Adrenal gland (tissue), 12 donors: ENCODE data around the gene SPAG5. TPM values are rescaled to one million over a fixed set of nuclear protein-coding genes. Genes with fewer than 3 reads are reported as not detected.
A peak's percentile ranks its signal among the peaks of the same experiment; 100 is the strongest.

ENCODE experiments used
- DNase-seq, 7 donors: peaks; one replicate each; pipeline ENCODE4 v3.0.0-alpha.2; 2019 to 2020
- H3K27ac ChIP-seq, 5 donors: fragments of 200-600 bp; sonication (generic) in 4 of 5; 1 replicate in 3 of 5; 2 replicates in 2 of 5; pipeline versions ENCODE4 v1.5.1 to v1.8.0; 2016 to 2020; ENCODE audit warnings: mild to moderate bottlenecking in 1 of 5
- H3K27me3 ChIP-seq: fragments of 200-600 bp; 2 replicates; pipeline ENCODE4 v1.8.0; 2021
- H3K36me3 ChIP-seq, 2 donors: fragments of 200-600 bp; replicated peaks in 1 of 2; 1 replicate in 1 of 2; 2 replicates in 1 of 2; pipeline versions ENCODE4 v1.5.1 to v1.8.0; 2018 to 2022
- H3K4me1 ChIP-seq, 2 donors: fragments of 200-600 bp; replicated peaks in 1 of 2; 1 replicate in 1 of 2; 2 replicates in 1 of 2; pipeline versions ENCODE4 v1.5.1 to v1.8.0; 2018 to 2021
- H3K4me3 ChIP-seq, 4 donors: fragments of 200-600 bp; sonication (generic) in 3 of 4; one replicate each; pipeline ENCODE4 v1.5.1; 2016 to 2018
- H3K9me3 ChIP-seq, 3 donors: fragments of 200-600 bp; sonication (generic) in 1 of 3; replicated peaks in 1 of 3; 1 replicate in 2 of 3; 2 replicates in 1 of 3; pipeline versions ENCODE4 v1.5.1 to v1.8.0; 2016 to 2021
- POLR2A ChIP-seq, 2 donors: fragments of 450-650 bp; IDR thresholded peaks; one replicate each; pipeline ENCODE4 v1.6.1; 2017; ENCODE audit warnings: antibody characterized with exemption in 2 of 2, mild to moderate bottlenecking in 2 of 2, moderate library complexity in 1 of 2
- WGBS, 4 donors: extraction: QIAGEN DNeasy Blood & Tissue Kit in 2 of 4; methylation state at CpG; one replicate each; pipeline versions ENCODE4 v1.1.5 to v1.1.7; 2013 to 2017; 5-methylcytosine and 5-hydroxymethylcytosine counted together
- intact Hi-C, 2 donors: fragments of 100-400 bp; cut with DNase I; formaldehyde crosslinking; loops; one replicate each; pipeline versions ENCODE4 v1.14.1 to v1.15.0; 2022 to 2023
- polyA plus RNA-seq, 3 donors: library from polyadenylated mRNA; stranded (reverse); fragments of 200-250 nt in 2 of 3; fragments of 350-450 nt in 1 of 3; fragmentation: Illumina TruSeq in 1 of 3; extraction: RNeasy Lipid Tissue Mini Kit (QIAGEN cat#74804) in 1 of 3; gene quantifications; one replicate each; pipeline ENCODE4 v1.2.3, GENCODE V29; 2013 to 2014
- total RNA-seq, 9 donors: library from RNA; depleted of rRNA in 4 of 9; stranded (reverse); fragments of >200 nt in 4 of 9; fragments of 120-200 nt in 1 of 9; fragmentation: NEBNext Ultra II Directional in 1 of 9; extraction: Animal tissue kit (Norgen Biotek cat#: 25700) in 1 of 9; gene quantifications; one replicate each; pipeline versions ENCODE4 v1.1.0 to v1.2.4, GENCODE V29; 2013 to 2023
- TF ChIP-seq, protein P1 (sequence below), 6 experiments: fragments of 450-650 bp in 4 of 6; fragments of 200-600 bp in 2 of 6; sonication (generic) in 1 of 6; IDR thresholded peaks; 1 replicate in 5 of 6; 2 replicates in 1 of 6; pipeline versions ENCODE4 v1.5.1 to v1.8.0; 2016 to 2021; ENCODE audit warnings: antibody characterized with exemption in 6 of 6, mild to moderate bottlenecking in 2 of 6, moderate library complexity in 1 of 6
- donor health status: healthy with polysubstance abuse.
- donor health status: Bipolar disorder and iron deficiency.
- donor health status: DM: yes; HTN: yes; CAD: no.
- donor health status: DM: no; HTN: no; CAD: no.
- donor health status: DM: no; HTN: no; CAD: no.
- donor health status: DM: yes; HTN: yes; CAD: no.

The SPAG5 gene
- total and polyA plus RNA-seq, 12 donors, result 0.97 to 35.6 (median 4.3) TPM

GRCh38 chr17:28644787-28645575 is 46.2 kb upstream of the SPAG5 start, which contains the start of gene BLTP2:
Gene BLTP2, minus strand, starts transcription at chr17:28645158. Its CDS starts 102 bp downstream, at chr17:28645056.
- no peaks in the 10 kb centered on the region for H3K9me3 ChIP-seq
- H3K36me3 ChIP-seq, result peaks cover 0 to 44% of the 10 kb centered on the region in 2 donors
- H3K4me1 ChIP-seq, result peaks cover 30 to 54% of the 10 kb centered on the region in 2 donors
- H3K27me3 ChIP-seq, result no peaks in the 10 kb centered on the region
- H3K27ac ChIP-seq, result peak within 1 kb of the TSS; percentile 87 to 99 (median 92)
- peak; percentile 95 to 98 (median 96) for DNase-seq
- peak within 1 kb of the TSS; percentile 63 to 90 (median 89) for H3K4me3 ChIP-seq
- TF ChIP-seq, protein P1, sequence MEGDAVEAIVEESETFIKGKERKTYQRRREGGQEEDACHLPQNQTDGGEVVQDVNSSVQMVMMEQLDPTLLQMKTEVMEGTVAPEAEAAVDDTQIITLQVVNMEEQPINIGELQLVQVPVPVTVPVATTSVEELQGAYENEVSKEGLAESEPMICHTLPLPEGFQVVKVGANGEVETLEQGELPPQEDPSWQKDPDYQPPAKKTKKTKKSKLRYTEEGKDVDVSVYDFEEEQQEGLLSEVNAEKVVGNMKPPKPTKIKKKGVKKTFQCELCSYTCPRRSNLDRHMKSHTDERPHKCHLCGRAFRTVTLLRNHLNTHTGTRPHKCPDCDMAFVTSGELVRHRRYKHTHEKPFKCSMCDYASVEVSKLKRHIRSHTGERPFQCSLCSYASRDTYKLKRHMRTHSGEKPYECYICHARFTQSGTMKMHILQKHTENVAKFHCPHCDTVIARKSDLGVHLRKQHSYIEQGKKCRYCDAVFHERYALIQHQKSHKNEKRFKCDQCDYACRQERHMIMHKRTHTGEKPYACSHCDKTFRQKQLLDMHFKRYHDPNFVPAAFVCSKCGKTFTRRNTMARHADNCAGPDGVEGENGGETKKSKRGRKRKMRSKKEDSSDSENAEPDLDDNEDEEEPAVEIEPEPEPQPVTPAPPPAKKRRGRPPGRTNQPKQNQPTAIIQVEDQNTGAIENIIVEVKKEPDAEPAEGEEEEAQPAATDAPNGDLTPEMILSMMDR (IDR thresholded peaks at IDR 0.05), result peak in 3 of 6 experiments; percentile 29 to 38 (median 32)
- TF ChIP-seq POLR2A (IDR thresholded peaks at IDR 0.05), result peak; percentile 64 to 90
- WGBS, 4 donors, result 0 to 2% (median 1%) methylated on average over 3 to 89 of the region's 89 CpGs
- intact Hi-C loops, result loop anchor here in 1 of 2 donors (5.0 kb wide), 1 partner anchor 37 kb away; no protein-coding TSS in a partner anchor

DNA sequence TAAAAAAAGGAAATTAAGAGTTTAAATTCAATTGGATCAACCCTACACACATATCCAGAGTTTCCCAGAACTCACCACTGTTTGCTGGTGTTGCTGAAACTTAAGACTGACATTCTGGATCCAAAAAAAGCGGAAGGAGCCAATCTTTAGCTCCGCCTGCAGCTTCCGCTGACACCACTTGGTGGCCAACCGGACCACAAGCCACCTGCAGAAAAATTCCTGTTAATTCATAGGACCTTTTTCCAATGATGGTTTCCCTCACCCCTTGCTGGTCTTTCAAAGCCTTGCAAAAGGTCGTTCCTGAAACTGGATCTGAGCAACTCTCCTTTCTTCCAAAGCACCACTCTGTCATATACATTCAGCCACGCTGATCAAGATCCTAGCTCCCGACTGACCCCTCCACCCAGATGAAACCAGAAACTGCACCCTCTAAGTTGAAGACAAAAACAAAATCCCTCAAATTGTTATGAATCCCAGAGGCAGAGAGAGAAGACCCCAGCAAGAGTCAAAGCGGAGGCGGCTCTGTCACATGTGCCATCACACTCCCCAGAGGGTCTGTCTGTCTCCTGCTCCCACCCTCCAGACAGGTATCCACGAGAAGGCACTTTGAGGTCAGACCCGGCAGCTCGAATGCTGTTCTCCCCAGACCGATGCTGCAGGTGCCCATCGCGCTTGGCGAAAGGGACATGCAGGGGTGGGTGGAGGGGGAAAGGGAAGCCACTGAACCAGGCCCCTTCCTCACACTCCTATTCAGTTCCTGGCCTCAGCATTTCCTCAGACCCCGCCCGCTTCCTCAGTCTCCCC is 45.4 kb upstream of the SPAG5 start:
- no peaks in the 10 kb centered on the region for H3K9me3 ChIP-seq
- WGBS, 4 donors, result 0 to 1% (median 0%) methylated on average over 17 to 18 of the region's 18 CpGs
- DNase-seq, result peak; percentile 41 to 83 (median 71)
- peaks cover 0 to 52% of the 10 kb centered on the region in 2 donors for H3K36me3 ChIP-seq
- peaks cover 30 to 54% of the 10 kb centered on the region in 2 donors for H3K4me1 ChIP-seq
- TF ChIP-seq POLR2A (IDR thresholded peaks at IDR 0.05), result peak in 1 of 2 donors; percentile 40
- TF ChIP-seq, protein P1 (IDR thresholded peaks at IDR 0.05), result peak; percentile 35 to 69 (median 64)
- H3K4me3 ChIP-seq, result peak overlapping the region; percentile 63 to 90 (median 89)
- no peaks in the 10 kb centered on the region for H3K27me3 ChIP-seq
- intact Hi-C loops, result loop anchor here in 1 of 2 donors (5.0 kb wide), 1 partner anchor 38 kb away; no protein-coding TSS in a partner anchor
- H3K27ac ChIP-seq, result peak overlapping the region; percentile 87 to 99 (median 92)

- peaks cover 24 to 30% of the 10 kb centered on the region in 2 donors for H3K4me1 ChIP-seq
- no peak for TF ChIP-seq POLR2A (IDR thresholded peaks at IDR 0.05)
- TF ChIP-seq, protein P1 (IDR thresholded peaks at IDR 0.05), result no peak
- DNase-seq, result no peak
- no peaks in the 10 kb centered on the region for H3K27me3 ChIP-seq
- H3K27ac ChIP-seq, result no peak overlapping the region
- intact Hi-C loops, result loop anchor here in 1 of 2 donors (5.0 kb wide), 1 partner anchor 41 kb away; no protein-coding TSS in a partner anchor
- no peaks in the 10 kb centered on the region for H3K9me3 ChIP-seq
- no peak overlapping the region for H3K4me3 ChIP-seq
- WGBS, 4 donors, result 97 to 100% (median 99%) methylated on average over 2 of the region's 2 CpGs
- H3K36me3 ChIP-seq, result peaks cover 0 to 69% of the 10 kb centered on the region in 2 donors
Observed at GRCh38 chr17:28641579-28641978, 42.8 kb upstream of the SPAG5 start.

- Histone ChIP-seq H3K27ac (no peak overlapping the region), H3K4me1 (no peaks in the 10 kb centered on the region), H3K27me3 (no peaks in the 10 kb centered on the region), H3K4me3 (no peak overlapping the region), H3K36me3 (peaks cover 0 to 99% of the 10 kb centered on the region in 2 donors), H3K9me3 (no peaks in the 10 kb centered on the region)
- intact Hi-C loops, result loop anchor here in 1 of 2 donors (10.0 kb wide), 1 partner anchor 49 kb away; no protein-coding TSS in a partner anchor
- TF ChIP-seq, protein P1 (IDR thresholded peaks at IDR 0.05), result no peak
- no peak for TF ChIP-seq POLR2A (IDR thresholded peaks at IDR 0.05)
- 83 to 100% (median 92%) methylated on average over 1 of the region's 1 CpG for WGBS, 4 donors
- no peak for DNase-seq
Observed at GRCh38 chr17:28635506-28635905, 36.7 kb upstream of the SPAG5 start.
